ENCODE data around the gene LAMA3.

DNA sequence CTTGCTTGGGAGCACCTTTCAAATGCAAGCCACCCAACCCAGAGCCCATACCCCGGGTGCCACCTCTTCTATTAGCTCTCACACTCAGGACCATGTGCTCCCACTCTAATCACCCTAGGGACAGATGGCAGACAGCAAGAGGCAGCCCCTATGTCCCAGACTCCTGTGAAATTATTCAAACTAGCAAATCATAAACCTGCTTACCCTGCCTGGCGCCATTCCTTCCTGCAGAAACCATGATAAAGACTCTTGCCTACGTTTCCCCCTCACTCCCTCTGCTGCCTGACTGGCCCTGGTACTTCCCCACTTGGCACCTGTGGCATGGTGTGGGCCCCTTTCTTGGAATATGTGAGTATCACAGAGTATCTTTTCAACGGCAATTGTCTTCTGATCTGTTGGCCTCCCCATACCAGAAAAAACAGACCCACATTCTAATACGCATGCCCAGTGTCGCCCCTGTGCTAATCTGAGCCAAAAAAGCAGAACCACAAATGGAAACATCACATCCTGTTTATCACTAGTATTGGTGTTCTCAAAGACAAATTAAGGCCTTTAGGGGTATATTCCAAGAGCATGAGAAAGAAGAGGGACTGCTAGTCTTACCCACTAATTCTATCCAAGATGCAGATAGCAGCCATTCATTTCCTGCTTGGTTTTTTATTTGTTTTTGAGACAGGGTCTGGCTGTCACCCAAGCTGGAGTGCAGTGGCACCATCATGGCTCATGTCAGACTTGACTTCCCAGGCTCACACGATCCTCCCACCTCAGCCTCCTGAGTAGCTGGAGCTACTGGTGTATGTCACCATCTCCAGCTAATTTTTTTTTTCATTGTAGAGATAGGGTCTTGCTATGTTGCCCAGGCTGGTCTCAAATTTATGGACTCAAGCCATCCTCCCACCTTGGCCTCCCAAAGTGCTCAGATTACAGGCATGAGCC, 281.2 kb downstream of the LAMA3 start:
- TF ChIP-seq POLR2A (IDR thresholded peaks at IDR 0.05) (no peak), POLR2AphosphoS5 (IDR thresholded peaks at IDR 0.05; ENCODE audit: insufficient read depth in 1 of 2, low read depth in 1 of 2) (no peak)
- TF ChIP-seq, protein P1, sequence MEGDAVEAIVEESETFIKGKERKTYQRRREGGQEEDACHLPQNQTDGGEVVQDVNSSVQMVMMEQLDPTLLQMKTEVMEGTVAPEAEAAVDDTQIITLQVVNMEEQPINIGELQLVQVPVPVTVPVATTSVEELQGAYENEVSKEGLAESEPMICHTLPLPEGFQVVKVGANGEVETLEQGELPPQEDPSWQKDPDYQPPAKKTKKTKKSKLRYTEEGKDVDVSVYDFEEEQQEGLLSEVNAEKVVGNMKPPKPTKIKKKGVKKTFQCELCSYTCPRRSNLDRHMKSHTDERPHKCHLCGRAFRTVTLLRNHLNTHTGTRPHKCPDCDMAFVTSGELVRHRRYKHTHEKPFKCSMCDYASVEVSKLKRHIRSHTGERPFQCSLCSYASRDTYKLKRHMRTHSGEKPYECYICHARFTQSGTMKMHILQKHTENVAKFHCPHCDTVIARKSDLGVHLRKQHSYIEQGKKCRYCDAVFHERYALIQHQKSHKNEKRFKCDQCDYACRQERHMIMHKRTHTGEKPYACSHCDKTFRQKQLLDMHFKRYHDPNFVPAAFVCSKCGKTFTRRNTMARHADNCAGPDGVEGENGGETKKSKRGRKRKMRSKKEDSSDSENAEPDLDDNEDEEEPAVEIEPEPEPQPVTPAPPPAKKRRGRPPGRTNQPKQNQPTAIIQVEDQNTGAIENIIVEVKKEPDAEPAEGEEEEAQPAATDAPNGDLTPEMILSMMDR (IDR thresholded peaks at IDR 0.05), result no peak
